Measurements from ENCODE around the gene AGBL1. TPM values are rescaled to one million over a fixed set of nuclear protein-coding genes. Genes with fewer than 3 reads are reported as not detected.

The AGBL1 gene
- total RNA-seq, 1 donor = not detected

DNA sequence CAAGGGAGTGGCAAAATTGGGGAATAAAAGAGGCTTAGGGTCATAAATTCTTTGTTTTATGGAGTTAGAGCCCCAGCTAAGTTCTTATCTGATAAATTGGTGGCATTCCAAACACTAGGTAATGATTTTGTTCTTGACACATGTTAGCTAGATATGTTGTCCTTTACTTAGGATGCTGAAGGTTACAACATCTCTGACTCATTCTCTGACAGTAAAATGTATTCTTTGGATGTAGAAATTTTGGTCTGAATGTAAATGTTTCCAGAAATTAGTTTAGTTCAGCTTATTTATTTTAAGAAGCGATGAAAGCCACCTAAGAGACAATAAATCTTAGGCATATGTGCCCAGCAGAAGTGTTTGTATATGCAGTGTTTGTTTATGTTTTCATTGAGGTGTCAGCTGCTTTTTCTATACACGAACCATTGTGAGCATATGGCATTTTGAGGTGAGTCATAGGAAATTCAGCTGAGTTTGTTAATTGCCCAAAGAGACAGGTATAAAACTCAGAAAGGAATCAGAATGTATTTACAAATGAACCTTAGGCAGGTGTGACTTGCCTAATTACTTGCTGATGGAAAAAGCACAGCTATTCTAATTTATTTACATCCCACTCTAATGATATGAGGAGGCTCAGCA, 247.7 kb downstream of the AGBL1 start:
- no peak overlapping the region for H3K4me3 ChIP-seq (ENCODE audit: low read depth, low read length)
- DNase-seq (ENCODE audit: low read depth) = no peak
- TF ChIP-seq CTCF (IDR thresholded peaks at IDR 0.05; ENCODE audit: insufficient read depth, low read length) = no peak

GRCh38 chr15:86328658-86329057, 249.0 kb downstream of the AGBL1 start:
- no peak for TF ChIP-seq CTCF (IDR thresholded peaks at IDR 0.05; ENCODE audit: insufficient read depth, low read length)
- no peak overlapping the region for H3K4me3 ChIP-seq (ENCODE audit: low read depth, low read length)
- no peak for DNase-seq (ENCODE audit: low read depth)

GRCh38 chr15:86329311-86330013, 249.8 kb downstream of the AGBL1 start:
- no peak for TF ChIP-seq CTCF (IDR thresholded peaks at IDR 0.05; ENCODE audit: insufficient read depth, low read length)
- DNase-seq (ENCODE audit: low read depth) = no peak
- H3K4me3 ChIP-seq (ENCODE audit: low read depth, low read length) = no peak overlapping the region

DNA sequence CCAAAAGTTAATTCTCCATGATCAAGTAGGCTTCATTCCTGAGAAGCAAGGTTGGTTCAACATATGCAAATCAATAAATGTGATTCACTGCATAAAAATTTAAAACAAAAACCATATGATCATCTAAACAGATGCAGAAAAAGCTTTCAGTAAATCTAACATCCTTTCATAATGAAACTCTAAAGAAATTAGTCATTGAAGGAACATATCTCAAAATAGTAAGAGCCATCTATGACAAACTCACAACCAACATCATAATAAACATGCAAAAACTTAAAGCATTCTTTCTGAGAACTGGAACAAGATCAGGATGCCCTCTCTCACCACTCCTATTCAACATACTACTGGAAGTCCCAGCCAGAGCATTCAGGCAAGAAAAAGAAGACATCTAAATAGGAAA, 254.1 kb downstream of the AGBL1 start:
- H3K4me3 ChIP-seq (ENCODE audit: low read depth, low read length) = no peak overlapping the region
- no peak for DNase-seq (ENCODE audit: low read depth)
- TF ChIP-seq CTCF (IDR thresholded peaks at IDR 0.05; ENCODE audit: insufficient read depth, low read length) = no peak

GRCh38 chr15:86336051-86336788, 256.5 kb downstream of the AGBL1 start:
- no peak for TF ChIP-seq CTCF (IDR thresholded peaks at IDR 0.05; ENCODE audit: insufficient read depth, low read length)
- peak; percentile 30 for DNase-seq (ENCODE audit: low read depth)
- H3K4me3 ChIP-seq (ENCODE audit: low read depth, low read length) = no peak overlapping the region

DNA sequence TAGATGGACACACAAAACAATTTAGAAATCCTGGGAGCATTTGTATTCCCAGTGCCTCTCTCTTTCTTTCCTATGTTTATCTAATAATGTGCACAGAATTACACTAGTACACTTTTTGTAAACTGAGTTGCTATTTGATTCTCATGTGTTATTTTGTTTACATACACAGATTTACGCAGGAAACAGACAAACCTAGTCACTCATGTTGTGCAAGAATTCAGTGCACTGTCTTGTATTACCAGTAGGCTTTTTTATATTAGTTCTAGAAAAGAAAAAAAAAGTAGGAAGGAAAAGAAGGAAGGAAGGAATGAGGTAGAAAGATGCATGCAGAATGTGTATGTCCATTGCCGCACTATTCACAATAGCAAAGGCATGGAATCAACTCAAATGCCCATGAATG, 257.4 kb downstream of the AGBL1 start:
- H3K4me3 ChIP-seq (ENCODE audit: low read depth, low read length) = no peak overlapping the region
- TF ChIP-seq CTCF (IDR thresholded peaks at IDR 0.05; ENCODE audit: insufficient read depth, low read length) = no peak
- no peak for DNase-seq (ENCODE audit: low read depth)

Data from fibroblast of the aortic adventitia (primary cell).